ENCODE measurements around the gene N4BP2L2.

DNA sequence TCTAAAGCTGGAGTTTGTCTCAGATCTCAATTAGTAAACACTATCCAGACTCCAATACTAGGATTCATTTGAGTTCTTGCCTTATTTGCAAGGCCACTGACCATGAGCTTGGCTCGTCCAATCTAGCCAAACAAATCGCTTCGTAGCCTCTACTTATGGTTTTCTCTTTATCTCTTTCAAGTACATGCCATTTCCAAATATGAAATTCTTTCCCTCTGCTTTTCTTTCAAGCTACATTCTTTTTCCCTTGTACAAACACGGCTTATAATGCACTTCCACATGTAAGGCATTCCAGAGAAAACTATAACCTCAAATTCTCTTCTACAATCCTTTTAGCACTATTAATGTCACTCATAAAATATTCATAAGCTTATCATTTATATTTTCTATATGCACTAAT is 99.7 kb downstream of the N4BP2L2 start:
- no peak for TF ChIP-seq GATA2 (IDR thresholded peaks at IDR 0.05; ENCODE audit: low read depth, low read length)
- no peak for TF ChIP-seq GATA3 (IDR thresholded peaks at IDR 0.05; ENCODE audit: low read depth, low read length)

Measured in SH-SY5Y (cell line).